Measurements from ENCODE around the gene TPP2.

DNA sequence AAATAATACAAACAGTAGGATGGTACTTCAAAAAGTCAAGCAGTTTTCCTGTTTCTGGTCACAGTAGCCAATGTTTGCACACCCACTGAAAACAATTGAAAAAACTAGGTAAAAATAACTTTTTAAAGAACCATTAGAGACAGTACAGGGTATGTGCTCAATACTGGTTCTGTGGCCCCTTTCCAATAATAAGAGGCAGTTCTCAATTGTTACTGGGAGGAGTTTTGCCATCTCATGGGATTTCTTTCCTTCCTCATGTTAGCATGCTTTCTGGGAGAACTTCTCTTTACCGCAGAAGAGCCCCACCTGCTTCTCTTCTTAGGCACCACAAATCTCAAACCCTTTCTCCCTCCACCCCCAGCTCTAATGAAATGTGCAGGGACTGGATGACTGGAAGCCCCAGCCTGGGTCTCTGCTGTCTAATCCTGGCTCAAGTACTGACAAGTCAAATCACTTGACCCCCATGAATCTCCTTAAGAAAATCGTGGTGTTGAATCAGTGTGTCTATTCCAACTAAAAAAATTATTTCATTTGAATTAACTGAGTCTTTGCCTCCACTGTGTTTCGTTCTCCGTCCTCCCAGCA, 83.4 kb downstream of the TPP2 start:
- TF ChIP-seq, protein P1, sequence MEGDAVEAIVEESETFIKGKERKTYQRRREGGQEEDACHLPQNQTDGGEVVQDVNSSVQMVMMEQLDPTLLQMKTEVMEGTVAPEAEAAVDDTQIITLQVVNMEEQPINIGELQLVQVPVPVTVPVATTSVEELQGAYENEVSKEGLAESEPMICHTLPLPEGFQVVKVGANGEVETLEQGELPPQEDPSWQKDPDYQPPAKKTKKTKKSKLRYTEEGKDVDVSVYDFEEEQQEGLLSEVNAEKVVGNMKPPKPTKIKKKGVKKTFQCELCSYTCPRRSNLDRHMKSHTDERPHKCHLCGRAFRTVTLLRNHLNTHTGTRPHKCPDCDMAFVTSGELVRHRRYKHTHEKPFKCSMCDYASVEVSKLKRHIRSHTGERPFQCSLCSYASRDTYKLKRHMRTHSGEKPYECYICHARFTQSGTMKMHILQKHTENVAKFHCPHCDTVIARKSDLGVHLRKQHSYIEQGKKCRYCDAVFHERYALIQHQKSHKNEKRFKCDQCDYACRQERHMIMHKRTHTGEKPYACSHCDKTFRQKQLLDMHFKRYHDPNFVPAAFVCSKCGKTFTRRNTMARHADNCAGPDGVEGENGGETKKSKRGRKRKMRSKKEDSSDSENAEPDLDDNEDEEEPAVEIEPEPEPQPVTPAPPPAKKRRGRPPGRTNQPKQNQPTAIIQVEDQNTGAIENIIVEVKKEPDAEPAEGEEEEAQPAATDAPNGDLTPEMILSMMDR (conservative IDR thresholded peaks at IDR 0.05; ENCODE audit: low read depth, low read length), result no peak
- TF ChIP-seq EZH2 (IDR thresholded peaks at IDR 0.05; ENCODE audit: borderline replicate concordance, low read depth, low read length, poor library complexity, severe bottlenecking), result no peak

All from A673 (cell line).